DND-41 (cell line): ENCODE data around the gene PPARA.

Experiments
- ATAC-seq: fragments of 200-7000 bp; cut with Tn5 transposase; 3 replicates; pipeline ENCODE4 v1.9.1; 2021; ENCODE audit warnings: low read depth; ENCODE audit not compliant: insufficient read depth
- DNase-seq: peaks from one replicate; pipeline ENCODE4 v3.0.0-alpha.2; 2020
- H2AFZ ChIP-seq: 2 replicates; pipeline ENCODE4 v1.6.0; 2012; ENCODE audit warnings: low read depth, low read length
- H3K27ac ChIP-seq: 2 replicates; pipeline ENCODE4 v1.5.1; 2012; ENCODE audit warnings: low read length, inconsistent platforms
- H3K27me3 ChIP-seq: fragments of 200-600 bp; sonication (generic); 2 replicates; pipeline ENCODE4 v1.6.0; 2012; ENCODE audit warnings: low read length, mild to moderate bottlenecking, inconsistent platforms; ENCODE audit not compliant: insufficient read depth, poor library complexity
- H3K36me3 ChIP-seq: 2 replicates; pipeline ENCODE4 v1.5.1; 2012; ENCODE audit warnings: low read length, inconsistent platforms; ENCODE audit not compliant: insufficient read depth
- H3K4me1 ChIP-seq: 2 replicates; pipeline ENCODE4 v1.5.1; 2012; ENCODE audit warnings: mild to moderate bottlenecking, low read length; ENCODE audit not compliant: insufficient read depth
- H3K4me2 ChIP-seq: 2 replicates; pipeline ENCODE4 v1.6.0; 2012; ENCODE audit warnings: mild to moderate bottlenecking, moderate library complexity, low read length, inconsistent platforms; ENCODE audit not compliant: insufficient read depth
- H3K4me3 ChIP-seq, 2 experiments: fragments of 200-600 bp in 1 of 2; shearing (Covaris generic) in 1 of 2; 2 replicates each; pipeline ENCODE4 v1.5.1; 2012 to 2016; ENCODE audit warnings: inconsistent platforms in 2 of 2, low read length in 2 of 2, mild to moderate bottlenecking in 2 of 2, low read depth in 1 of 2, moderate library complexity in 1 of 2
- H3K79me2 ChIP-seq: 2 replicates; pipeline ENCODE4 v1.6.0; 2012; ENCODE audit warnings: low read length, inconsistent platforms; ENCODE audit not compliant: insufficient read depth
- H3K9ac ChIP-seq: 2 replicates; pipeline ENCODE4 v1.6.0; 2012; ENCODE audit warnings: low read depth, mild to moderate bottlenecking, inconsistent platforms, low read length, moderate library complexity
- H3K9me3 ChIP-seq: 2 replicates; pipeline ENCODE4 v1.5.1; 2012; ENCODE audit warnings: low read length, moderate library complexity, mild to moderate bottlenecking, inconsistent platforms; ENCODE audit not compliant: insufficient read depth, severe bottlenecking
- H4K20me1 ChIP-seq: 2 replicates; pipeline ENCODE4 v1.6.0; 2012; ENCODE audit warnings: low read length; ENCODE audit not compliant: insufficient read depth
- EZH2 ChIP-seq: IDR thresholded peaks from 3 replicates; pipeline ENCODE4 v1.6.1; 2012; ENCODE audit warnings: borderline replicate concordance, low read depth, mild to moderate bottlenecking, moderate library complexity, low read length, inconsistent platforms; ENCODE audit not compliant: severe bottlenecking
- TF ChIP-seq, protein P1 (sequence below): IDR thresholded peaks from 2 replicates; pipeline ENCODE4 v1.5.1; 2012; ENCODE audit warnings: borderline replicate concordance, low read length, moderate library complexity, mild to moderate bottlenecking; ENCODE audit not compliant: poor library complexity, severe bottlenecking; ENCODE audit errors: extremely low read depth

The PPARA gene

DNA sequence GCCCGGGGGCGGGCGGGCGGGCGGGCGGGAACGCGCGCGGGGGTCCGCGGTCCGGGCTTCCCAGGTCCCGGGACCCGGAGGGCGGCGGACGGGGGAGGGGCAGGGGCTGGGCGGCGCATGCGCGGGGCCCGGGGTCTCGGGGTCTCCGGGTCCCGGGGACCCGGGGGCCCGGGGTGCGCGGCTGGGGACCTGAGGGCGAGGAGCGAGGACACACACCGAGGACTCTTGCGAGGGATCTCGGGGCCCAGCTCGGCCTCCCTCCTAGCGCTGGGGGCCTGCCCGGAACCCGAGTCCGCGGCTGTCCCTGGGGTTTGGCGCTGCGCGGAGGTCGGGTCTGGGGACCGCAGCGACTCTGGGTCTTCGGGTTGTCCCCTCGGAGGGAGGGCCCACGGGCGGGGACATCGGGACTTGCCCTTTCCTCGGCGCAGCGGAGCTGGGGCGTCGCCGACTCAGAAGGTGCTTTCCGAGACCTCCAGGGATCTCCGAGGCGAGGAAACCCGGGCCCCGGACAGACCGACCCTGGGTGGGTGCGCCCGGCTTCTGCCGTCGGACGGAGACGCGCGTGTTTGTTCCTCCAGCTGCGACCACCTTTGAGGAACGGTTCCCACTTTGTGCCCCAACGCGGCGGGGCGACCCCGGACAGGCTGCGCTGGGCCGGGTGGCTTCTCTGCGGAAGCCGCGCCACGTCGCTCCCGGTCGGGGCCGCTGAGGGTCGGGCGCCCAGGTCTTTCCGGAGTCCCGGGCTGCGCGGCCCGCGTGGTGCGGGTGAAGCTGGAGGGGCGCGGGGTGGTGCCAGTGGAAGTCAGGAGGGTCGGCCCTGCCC, 540 bp downstream of the PPARA start:
- Histone ChIP-seq H3K4me2 (peak overlapping the region; percentile 93), H3K4me3 (peak overlapping the region; percentile 97 to 99), H3K9ac (peak overlapping the region; percentile 95), H3K36me3 (peaks cover 35% of the 10 kb centered on the region), H3K9me3 (no peaks in the 10 kb centered on the region), H4K20me1 (peaks cover 12% of the 10 kb centered on the region), H2AFZ (peak overlapping the region; percentile 82), H3K79me2 (peaks cover 45% of the 10 kb centered on the region), H3K27ac (peak overlapping the region; percentile 67), H3K27me3 (peaks cover 17% of the 10 kb centered on the region), H3K4me1 (peaks cover 44% of the 10 kb centered on the region)
- peak; percentile 44 for ATAC-seq
- DNase-seq = peak; percentile 59
- no peak for TF ChIP-seq EZH2
- TF ChIP-seq, protein P1, sequence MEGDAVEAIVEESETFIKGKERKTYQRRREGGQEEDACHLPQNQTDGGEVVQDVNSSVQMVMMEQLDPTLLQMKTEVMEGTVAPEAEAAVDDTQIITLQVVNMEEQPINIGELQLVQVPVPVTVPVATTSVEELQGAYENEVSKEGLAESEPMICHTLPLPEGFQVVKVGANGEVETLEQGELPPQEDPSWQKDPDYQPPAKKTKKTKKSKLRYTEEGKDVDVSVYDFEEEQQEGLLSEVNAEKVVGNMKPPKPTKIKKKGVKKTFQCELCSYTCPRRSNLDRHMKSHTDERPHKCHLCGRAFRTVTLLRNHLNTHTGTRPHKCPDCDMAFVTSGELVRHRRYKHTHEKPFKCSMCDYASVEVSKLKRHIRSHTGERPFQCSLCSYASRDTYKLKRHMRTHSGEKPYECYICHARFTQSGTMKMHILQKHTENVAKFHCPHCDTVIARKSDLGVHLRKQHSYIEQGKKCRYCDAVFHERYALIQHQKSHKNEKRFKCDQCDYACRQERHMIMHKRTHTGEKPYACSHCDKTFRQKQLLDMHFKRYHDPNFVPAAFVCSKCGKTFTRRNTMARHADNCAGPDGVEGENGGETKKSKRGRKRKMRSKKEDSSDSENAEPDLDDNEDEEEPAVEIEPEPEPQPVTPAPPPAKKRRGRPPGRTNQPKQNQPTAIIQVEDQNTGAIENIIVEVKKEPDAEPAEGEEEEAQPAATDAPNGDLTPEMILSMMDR = no peak

DNA sequence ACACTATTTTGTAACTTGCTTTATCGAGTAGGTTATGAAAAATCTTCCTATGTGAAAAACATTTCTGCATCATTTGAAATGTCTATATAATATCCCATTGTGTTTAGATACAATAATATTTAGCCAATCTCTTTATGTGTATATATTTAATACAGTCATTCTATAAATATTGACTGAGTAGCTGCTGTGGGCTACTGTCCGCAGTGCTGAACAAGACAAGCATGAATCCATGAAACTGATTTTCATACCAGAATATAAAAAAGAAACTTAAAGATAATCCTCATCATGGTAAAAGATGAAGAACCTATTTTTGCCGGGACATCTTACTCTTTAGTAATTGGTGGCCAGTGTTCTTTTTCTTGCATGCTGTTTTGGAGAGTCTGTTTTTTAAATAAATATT, 3.6 kb downstream of the PPARA start:
- TF ChIP-seq, protein P1 = no peak
- TF ChIP-seq EZH2 = no peak
- peaks cover 11% of the 10 kb centered on the region for H4K20me1 ChIP-seq
- ATAC-seq (no peak), DNase-seq (no peak)
- H3K27me3 ChIP-seq = peaks cover 11% of the 10 kb centered on the region
- no peak overlapping the region for H3K4me3 ChIP-seq
- peaks cover 73% of the 10 kb centered on the region for H3K79me2 ChIP-seq
- no peak overlapping the region for H3K27ac ChIP-seq
- H3K36me3 ChIP-seq = peaks cover 48% of the 10 kb centered on the region
- no peak overlapping the region for H3K9ac ChIP-seq
- peaks cover 44% of the 10 kb centered on the region for H3K4me1 ChIP-seq
- no peak overlapping the region for H2AFZ ChIP-seq
- no peaks in the 10 kb centered on the region for H3K9me3 ChIP-seq
- H3K4me2 ChIP-seq = peak overlapping the region; percentile 33; the same call in 1 of the 2 replicates

DNA sequence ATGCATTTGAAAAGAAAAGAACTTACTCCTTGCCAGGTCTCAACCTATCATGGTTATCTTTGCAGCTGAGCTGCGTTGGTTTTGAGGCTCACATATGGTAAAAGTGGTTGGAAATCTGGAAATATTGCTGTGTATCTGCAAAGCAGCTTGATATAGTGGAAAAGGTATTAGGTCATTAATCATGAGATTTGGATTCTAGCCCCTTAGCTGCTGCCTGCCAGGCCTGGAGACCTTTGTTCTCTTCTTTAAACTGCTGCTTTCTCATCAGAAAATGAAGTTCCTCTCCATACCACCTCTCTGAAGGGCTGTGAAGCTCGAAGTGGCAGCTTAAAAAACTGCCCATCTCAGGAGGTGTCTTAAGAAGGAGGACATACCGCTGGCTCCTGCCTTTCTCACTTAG, 5.7 kb downstream of the PPARA start:
- peaks cover 34% of the 10 kb centered on the region for H3K4me1 ChIP-seq
- no peaks in the 10 kb centered on the region for H3K9me3 ChIP-seq
- peaks cover 78% of the 10 kb centered on the region for H3K79me2 ChIP-seq
- no peak overlapping the region for H3K4me3 ChIP-seq
- peaks cover 17% of the 10 kb centered on the region for H4K20me1 ChIP-seq
- H3K4me2 ChIP-seq = no peak overlapping the region
- no peaks in the 10 kb centered on the region for H3K27me3 ChIP-seq
- H3K9ac ChIP-seq = no peak overlapping the region
- H3K36me3 ChIP-seq = peaks cover 61% of the 10 kb centered on the region
- DNase-seq = no peak
- TF ChIP-seq, protein P1 = no peak
- TF ChIP-seq EZH2 = no peak
- no peak for ATAC-seq
- H3K27ac ChIP-seq = no peak overlapping the region
- H2AFZ ChIP-seq = no peak overlapping the region
